B cell (primary cell): ENCODE measurements around the gene TBRG4. TPM values are rescaled to one million over a fixed set of nuclear protein-coding genes. Genes with fewer than 3 reads are reported as not detected.
A peak's percentile ranks its signal among the peaks of the same experiment; 100 is the strongest.

ENCODE experiments used
- ATAC-seq: fragments of 200-7000 bp; cut with Tn5 transposase; one replicate; pipeline ENCODE4 v1.10.0; 2021; ENCODE audit warnings: low read depth, mild to moderate bottlenecking, moderate number of reproducible peaks, moderate library complexity
- CTCF ChIA-PET: fragments of 350-600 bp; sonication (Branson Sonifier 250); formaldehyde crosslinking; loops from one replicate; lab custom pipeline; 2021; ENCODE audit warnings: antibody characterized with exemption, inconsistent platforms; lab: Charles Lee
- POLR2A ChIA-PET: fragments of 350-600 bp; sonication (Branson Sonifier 250); formaldehyde crosslinking; loops from one replicate; lab custom pipeline; 2021; ENCODE audit warnings: antibody characterized with exemption; lab: Charles Lee
- DNase-seq: peaks from one replicate; pipeline ENCODE4 v3.0.0; 2013
- H2AFZ ChIP-seq: 2 replicates; pipeline ENCODE4 v1.6.1; 2012; ENCODE audit warnings: mild to moderate bottlenecking, low read depth, low read length; ENCODE audit not compliant: insufficient read depth, poor library complexity, severe bottlenecking
- H3K27ac ChIP-seq, 2 donors: 1 replicate in 1 of 2; 2 replicates in 1 of 2; pipeline ENCODE4 v1.5.1; 2012 to 2013; ENCODE audit warnings: low read length in 2 of 2, mild to moderate bottlenecking in 2 of 2, moderate library complexity in 1 of 2
- H3K27me3 ChIP-seq, 4 experiments: fragments of 200-600 bp in 1 of 4; sonication (generic) in 1 of 4; replicated peaks in 1 of 4; 1 replicate in 2 of 4; 2 replicates in 2 of 4; pipeline versions ENCODE4 v1.6.1 to v1.7.0; 2013 to 2016; ENCODE audit warnings: low read length in 3 of 4, mild to moderate bottlenecking in 2 of 4, mixed read lengths in 1 of 4, moderate library complexity in 1 of 4; ENCODE audit not compliant: insufficient read depth in 4 of 4, control insufficient read depth in 3 of 4; ENCODE audit errors: control extremely low read depth in 1 of 4
- H3K36me3 ChIP-seq, 2 experiments: replicated peaks in 1 of 2; 1 replicate in 1 of 2; 2 replicates in 1 of 2; pipeline versions ENCODE4 v1.6.1 to v1.7.1; 2013; ENCODE audit warnings: low read length in 1 of 2; ENCODE audit not compliant: insufficient read depth in 2 of 2, control insufficient read depth in 1 of 2; ENCODE audit errors: control extremely low read depth in 1 of 2, extremely low read depth in 1 of 2
- H3K4me1 ChIP-seq, 2 donors: fragments of 200-600 bp in 1 of 2; sonication (generic) in 1 of 2; 1 replicate in 1 of 2; 2 replicates in 1 of 2; pipeline versions ENCODE4 v1.5.1 to v1.6.1; 2013 to 2017; ENCODE audit warnings: low read length in 2 of 2; ENCODE audit not compliant: control insufficient read depth in 2 of 2, insufficient read depth in 2 of 2
- H3K4me2 ChIP-seq: replicated peaks from 2 replicates; pipeline ENCODE3; 2012; ENCODE audit warnings: mild to moderate bottlenecking, low read depth, low read length; ENCODE audit not compliant: poor library complexity, severe bottlenecking
- H3K4me3 ChIP-seq, 5 experiments: fragments of 200-600 bp in 1 of 5; sonication (generic) in 1 of 5; 1 replicate in 3 of 5; 2 replicates in 2 of 5; pipeline versions ENCODE4 v1.5.1 to v1.7.0; 2011 to 2016; ENCODE audit warnings: low read length in 4 of 5, mild to moderate bottlenecking in 4 of 5, low read depth in 2 of 5, control low read depth in 1 of 5, moderate library complexity in 1 of 5; ENCODE audit not compliant: insufficient read depth in 1 of 5; ENCODE audit errors: control extremely low read depth in 1 of 5, extremely low read depth in 1 of 5
- H3K79me2 ChIP-seq: fragments of 200-600 bp; sonication (generic); one replicate; pipeline ENCODE4 v1.6.0; 2016; ENCODE audit warnings: low read length; ENCODE audit not compliant: control insufficient read depth, insufficient read depth
- H3K9ac ChIP-seq: fragments of 200-600 bp; sonication (generic); 2 replicates; pipeline ENCODE4 v1.6.1; 2017; ENCODE audit warnings: mild to moderate bottlenecking, low read length, moderate library complexity
- H3K9me3 ChIP-seq, 3 donors: one replicate each; pipeline versions ENCODE4 v1.6.1 to v1.7.1; 2013; ENCODE audit warnings: low read length in 2 of 3; ENCODE audit not compliant: control insufficient read depth in 2 of 3, insufficient read depth in 1 of 3; ENCODE audit errors: control extremely low read depth in 1 of 3
- H4K20me1 ChIP-seq: 2 replicates; pipeline ENCODE4 v1.6.0; 2012; ENCODE audit warnings: mild to moderate bottlenecking, low read length; ENCODE audit not compliant: insufficient read depth, control insufficient read depth, poor library complexity, severe bottlenecking
- H3K27ac Mint-ChIP-seq: one replicate; pipeline ENCODE4 v1.8.0; 2021; ENCODE audit warnings: mixed read lengths
- H3K27me3 Mint-ChIP-seq: one replicate; pipeline ENCODE4 v1.8.0; 2021; ENCODE audit warnings: mixed read lengths
- H3K4me1 Mint-ChIP-seq: one replicate; pipeline ENCODE4 v1.8.0; 2021; ENCODE audit warnings: mixed read lengths
- H3K4me3 Mint-ChIP-seq: one replicate; pipeline ENCODE4 v1.8.0; 2021; ENCODE audit warnings: mixed read lengths
- H3K9me3 Mint-ChIP-seq: one replicate; pipeline ENCODE4 v1.8.0; 2022; ENCODE audit warnings: mixed read lengths; ENCODE audit not compliant: insufficient read depth
- EZH2 ChIP-seq: IDR thresholded peaks from 2 replicates; pipeline ENCODE4 v1.6.1; 2012; ENCODE audit warnings: borderline replicate concordance, low read depth, mild to moderate bottlenecking, moderate library complexity, low read length; ENCODE audit not compliant: insufficient read depth, poor library complexity, severe bottlenecking
- WGBS: methylation state at CpG from one replicate; pipeline ENCODE4 v1.1.5; 2013; ENCODE audit warnings: missing lambda C conversion rate; ENCODE audit not compliant: insufficient coverage; 5-methylcytosine and 5-hydroxymethylcytosine counted together
- intact Hi-C: fragments of 100-400 bp; cut with micrococcal nuclease; formaldehyde crosslinking; loops from one replicate; pipeline ENCODE4 v1.10.0; 2022
- polyA plus RNA-seq: library from polyadenylated mRNA; depleted of rRNA; stranded (reverse); fragments of >200 nt; gene quantifications from 2 replicates; pipeline ENCODE4 v1.2.3, GENCODE V29; 2012
- total RNA-seq, 2 donors: library from RNA; stranded (reverse); fragments of 120-200 nt in 1 of 2; gene quantifications; 1 replicate in 1 of 2; 2 replicates in 1 of 2; pipeline versions ENCODE4 v1.2.3 to v1.2.4, GENCODE V29; 2013 to 2022
- TF ChIP-seq, protein P1 (sequence below): fragments of 200-600 bp; IDR thresholded peaks from one replicate; pipeline ENCODE4 v1.8.0; 2022; ENCODE audit warnings: antibody characterized with exemption, mild to moderate bottlenecking

Gene TBRG4
- total and polyA plus RNA-seq, 2 donors (not counting 1 experiment from before 2014, with no cell fraction given) = 92.8 to 111 TPM

GRCh38 chr7:45088821-45089340 is 22.6 kb downstream of the TBRG4 start, which contains the start of gene NACAD:
TSS of gene NACAD (minus strand) at chr7:45088969. CDS start at chr7:45088894, 75 bp downstream.
- peak within 1 kb of the TSS; percentile 84 for H3K4me3 Mint-ChIP-seq
- intact Hi-C loops = no loop called here
- Histone ChIP-seq H2AFZ (peak within 1 kb of the TSS; percentile 77), H3K9me3 (peaks cover 0 to 4% (median 2%) of the 10 kb centered on the region in 3 donors), H3K9ac (peak within 1 kb of the TSS; percentile 63), H3K27ac (no peak within 1 kb of the TSS), H3K4me3 (peak within 1 kb of the TSS in 4 of 5 experiments; percentile 39 to 53 (median 43)), H4K20me1 (no peaks in the 10 kb centered on the region), H3K4me1 (peaks cover 14% of the 10 kb centered on the region in 2 donors), H3K79me2 (no peaks in the 10 kb centered on the region), H3K36me3 (no peaks in the 10 kb centered on the region), H3K27me3 (peaks cover 0 to 26% (median 7%) of the 10 kb centered on the region in 4 experiments), H3K4me2 (peak within 1 kb of the TSS; percentile 94)
- ChIA-PET CTCF (no interaction called here), POLR2A (interaction anchor here (0.7 kb wide), 1 partner anchor 110 kb away, joined by 3 read pairs; no protein-coding TSS in a partner anchor)
- peaks cover 3% of the 10 kb centered on the region for H3K9me3 Mint-ChIP-seq
- H3K4me1 Mint-ChIP-seq = peaks cover 14% of the 10 kb centered on the region
- TF ChIP-seq, protein P1, sequence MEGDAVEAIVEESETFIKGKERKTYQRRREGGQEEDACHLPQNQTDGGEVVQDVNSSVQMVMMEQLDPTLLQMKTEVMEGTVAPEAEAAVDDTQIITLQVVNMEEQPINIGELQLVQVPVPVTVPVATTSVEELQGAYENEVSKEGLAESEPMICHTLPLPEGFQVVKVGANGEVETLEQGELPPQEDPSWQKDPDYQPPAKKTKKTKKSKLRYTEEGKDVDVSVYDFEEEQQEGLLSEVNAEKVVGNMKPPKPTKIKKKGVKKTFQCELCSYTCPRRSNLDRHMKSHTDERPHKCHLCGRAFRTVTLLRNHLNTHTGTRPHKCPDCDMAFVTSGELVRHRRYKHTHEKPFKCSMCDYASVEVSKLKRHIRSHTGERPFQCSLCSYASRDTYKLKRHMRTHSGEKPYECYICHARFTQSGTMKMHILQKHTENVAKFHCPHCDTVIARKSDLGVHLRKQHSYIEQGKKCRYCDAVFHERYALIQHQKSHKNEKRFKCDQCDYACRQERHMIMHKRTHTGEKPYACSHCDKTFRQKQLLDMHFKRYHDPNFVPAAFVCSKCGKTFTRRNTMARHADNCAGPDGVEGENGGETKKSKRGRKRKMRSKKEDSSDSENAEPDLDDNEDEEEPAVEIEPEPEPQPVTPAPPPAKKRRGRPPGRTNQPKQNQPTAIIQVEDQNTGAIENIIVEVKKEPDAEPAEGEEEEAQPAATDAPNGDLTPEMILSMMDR = no peak
- TF ChIP-seq EZH2 = no peak
- ATAC-seq (peak; percentile 70), DNase-seq (no peak)
- H3K27me3 Mint-ChIP-seq = peaks cover 9% of the 10 kb centered on the region
- 2% methylated on average over 42 of the region's 50 CpGs for WGBS
- peak within 1 kb of the TSS; percentile 67 for H3K27ac Mint-ChIP-seq

- Histone ChIP-seq H3K4me3 (no peak overlapping the region), H3K27ac (no peak overlapping the region), H3K27me3 (peaks cover 0 to 26% (median 7%) of the 10 kb centered on the region in 4 experiments), H2AFZ (peak overlapping the region; percentile 77), H3K4me1 (peaks cover 14% of the 10 kb centered on the region in 2 donors), H4K20me1 (no peaks in the 10 kb centered on the region), H3K36me3 (no peaks in the 10 kb centered on the region), H3K9me3 (peaks cover 0 to 4% (median 0%) of the 10 kb centered on the region in 3 donors), H3K4me2 (peak overlapping the region; percentile 94), H3K9ac (no peak overlapping the region), H3K79me2 (no peaks in the 10 kb centered on the region)
- Mint-ChIP-seq H3K27ac (no peak overlapping the region), H3K4me3 (peak overlapping the region; percentile 73), H3K27me3 (peaks cover 9% of the 10 kb centered on the region), H3K9me3 (peaks cover 3% of the 10 kb centered on the region), H3K4me1 (peaks cover 14% of the 10 kb centered on the region)
- POLR2A ChIA-PET = interaction anchor here (0.7 kb wide), 1 partner anchor 109 kb away, joined by 3 read pairs; no protein-coding TSS in a partner anchor
- no peak for TF ChIP-seq EZH2
- TF ChIP-seq, protein P1 = no peak
- intact Hi-C loops = no loop called here
- ATAC-seq (no peak), DNase-seq (no peak)
- WGBS = 81% methylated on average over 19 of the region's 29 CpGs
- CTCF ChIA-PET = no interaction called here
Observed at GRCh38 chr7:45088146-45088701, 23.3 kb downstream of the TBRG4 start.
